COR-L47 (cell line): ENCODE results near the gene MRFAP1.

Source experiments
- DNase-seq: peaks from one replicate; lab custom pipeline; 2025; lab: John Stamatoyannopoulos, UW

The MRFAP1 gene

GRCh38 chr4:6640292-6641163 is at the start of gene MRFAP1:
MRFAP1 (plus strand) TSS chr4:6640685; CDS start chr4:6640863, 178 bp downstream.
- DNase-seq = peak; percentile 95

GRCh38 chr4:6591313-6591712 is 49.2 kb upstream of the MRFAP1 start:
- DNase-seq = peak; percentile 24

GRCh38 chr4:6591781-6592180 is 48.7 kb upstream of the MRFAP1 start:
- DNase-seq = no peak

- DNase-seq = no peak
Measured at GRCh38 chr4:6592804-6593563, 47.5 kb upstream of the MRFAP1 start.

DNA sequence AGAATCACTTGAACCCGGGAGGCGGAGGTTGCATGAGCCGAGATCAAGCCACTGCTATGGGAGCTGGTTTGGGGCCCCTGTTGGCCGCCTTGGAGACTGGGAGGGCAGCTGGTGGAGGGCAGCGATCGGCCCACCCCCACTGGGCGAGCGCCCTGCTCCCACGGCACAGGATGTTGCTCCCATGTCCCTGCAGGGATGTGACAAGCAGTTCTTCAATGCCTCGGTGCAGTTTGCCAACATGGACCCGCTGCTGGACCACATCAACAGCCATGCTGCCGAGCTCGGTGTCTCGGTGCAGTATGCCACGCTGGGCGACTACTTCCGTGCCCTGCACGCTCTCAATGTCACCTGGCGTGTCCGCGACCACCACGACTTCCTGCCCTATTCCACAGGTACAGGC is 46.1 kb upstream of the MRFAP1 start:
- no peak for DNase-seq

- no peak for DNase-seq
Measured at GRCh38 chr4:6594826-6595355, 45.6 kb upstream of the MRFAP1 start.

GRCh38 chr4:6595897-6596537 is 44.5 kb upstream of the MRFAP1 start:
- no peak for DNase-seq

DNA sequence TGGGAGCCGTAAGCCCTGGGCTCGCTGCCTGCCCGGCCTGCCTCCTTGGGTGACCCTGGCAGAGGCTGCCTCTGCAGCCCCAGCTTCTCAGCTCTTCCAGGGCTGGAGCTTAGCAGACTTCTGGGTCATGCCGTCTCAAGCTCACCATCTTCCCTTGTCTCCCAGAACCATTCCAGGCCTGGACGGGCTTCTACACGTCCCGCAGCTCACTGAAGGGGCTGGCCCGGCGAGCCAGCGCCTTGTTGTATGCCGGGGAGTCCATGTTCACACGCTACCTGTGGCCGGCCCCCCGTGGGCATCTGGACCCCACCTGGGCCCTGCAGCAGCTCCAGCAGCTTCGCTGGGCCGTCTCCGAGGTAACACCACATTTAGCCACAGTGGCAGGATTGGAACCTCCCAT is 43.5 kb upstream of the MRFAP1 start:
- DNase-seq = no peak

DNA sequence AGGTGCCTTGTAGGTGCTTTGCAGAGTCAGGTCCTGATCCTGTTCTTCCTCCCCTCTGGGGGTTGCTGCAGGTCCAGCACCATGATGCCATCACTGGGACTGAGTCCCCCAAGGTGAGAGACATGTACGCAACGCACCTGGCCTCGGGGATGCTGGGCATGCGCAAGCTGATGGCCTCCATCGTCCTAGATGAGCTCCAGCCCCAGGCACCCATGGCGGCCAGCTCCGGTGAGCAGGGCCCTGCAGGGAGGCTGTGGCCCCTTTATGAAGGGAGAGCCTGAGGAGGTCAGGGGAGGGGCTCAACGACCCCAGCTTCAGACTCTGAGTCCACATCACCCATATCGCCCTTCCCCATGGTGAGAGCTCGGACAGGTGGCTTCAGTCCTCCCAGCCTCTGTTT is 42.4 kb upstream of the MRFAP1 start:
- DNase-seq = no peak

DNA sequence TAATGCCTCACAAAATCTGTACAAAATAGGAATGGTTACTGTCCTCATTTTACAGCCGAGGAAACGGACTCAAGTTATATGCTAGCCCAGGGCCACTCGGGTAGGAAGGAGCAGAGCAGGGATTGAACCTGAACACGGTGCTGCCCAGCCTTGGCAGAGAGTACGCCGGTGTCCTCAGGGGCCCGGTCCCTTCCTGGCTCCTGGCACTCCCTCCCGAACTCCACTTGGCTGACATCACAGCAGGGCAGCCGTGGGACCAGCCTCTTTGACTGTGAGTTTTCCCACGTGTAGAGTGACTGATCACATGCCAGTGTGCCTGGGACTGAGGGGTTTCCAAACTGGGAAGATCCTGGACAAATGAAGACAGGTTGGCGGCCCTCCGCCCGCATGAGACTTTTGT is 41.8 kb upstream of the MRFAP1 start:
- DNase-seq = no peak

DNA sequence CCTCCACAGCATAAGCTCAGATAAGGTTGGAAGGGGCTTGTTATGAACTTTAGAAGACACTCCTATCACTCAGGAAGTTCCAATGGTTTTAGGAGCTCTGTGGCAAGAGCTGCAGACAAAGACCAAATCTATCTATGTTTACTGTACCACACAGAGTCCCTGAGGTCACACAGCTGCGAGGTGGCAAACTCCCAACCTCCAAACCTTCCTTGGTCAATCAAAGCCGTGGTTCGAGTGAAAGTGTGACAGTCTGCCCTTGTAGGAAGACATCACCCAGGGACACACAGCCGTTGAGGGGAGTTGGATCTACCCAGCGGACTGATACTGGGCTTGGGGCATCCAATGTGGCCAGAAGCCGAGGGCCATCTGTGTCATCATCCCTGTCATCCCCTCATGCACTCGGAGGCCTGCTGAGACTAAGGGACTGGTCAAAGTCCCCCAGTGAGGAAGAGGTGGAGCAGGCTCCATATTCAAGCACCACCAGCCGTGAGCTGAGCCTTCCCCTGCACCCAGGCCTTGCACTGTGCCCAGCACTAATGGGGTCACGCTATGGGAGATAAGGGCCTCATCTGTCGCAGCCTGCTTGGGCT is 38.7 kb upstream of the MRFAP1 start:
- no peak for DNase-seq

DNA sequence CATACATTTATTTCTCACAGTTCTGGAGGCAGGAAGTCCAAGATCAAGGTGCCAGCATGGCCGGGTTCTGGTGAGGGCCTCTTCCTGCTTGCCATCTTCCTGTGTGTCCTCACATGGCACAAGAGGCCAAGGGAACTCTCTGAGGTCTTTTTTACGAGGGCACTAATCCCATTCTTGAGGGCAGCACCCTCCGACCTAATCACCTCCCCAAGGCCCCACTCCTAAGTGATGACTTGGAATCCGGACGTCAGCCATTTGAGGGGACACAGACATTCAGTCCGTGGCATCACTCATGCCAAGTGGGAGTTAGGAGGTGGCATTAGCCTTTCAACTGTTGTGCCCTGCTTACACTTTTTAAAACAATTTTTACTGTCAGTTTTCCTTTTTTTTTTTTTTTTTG is 38.2 kb upstream of the MRFAP1 start:
- no peak for DNase-seq

GRCh38 chr4:6603128-6603527 is 37.4 kb upstream of the MRFAP1 start:
- DNase-seq = no peak

DNA sequence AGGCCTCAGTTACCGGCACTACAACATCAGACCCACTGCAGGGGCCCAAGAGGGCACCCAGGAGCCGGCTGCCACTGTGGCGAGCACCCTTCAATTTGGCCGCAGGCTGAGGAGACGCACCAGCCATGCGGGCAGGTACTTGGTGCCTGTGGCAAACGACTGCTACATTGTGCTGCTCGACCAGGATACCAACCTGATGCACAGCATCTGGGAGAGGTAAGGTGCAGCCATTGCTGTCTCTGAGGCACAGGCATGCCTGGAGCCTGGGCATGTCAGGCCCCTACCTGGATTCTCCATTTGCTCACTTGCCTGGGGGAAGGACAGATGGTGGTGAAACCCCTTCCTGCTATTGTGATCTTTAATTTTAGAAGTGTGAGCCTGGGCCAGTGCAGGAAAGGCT is 35.4 kb upstream of the MRFAP1 start:
- DNase-seq = no peak

DNA sequence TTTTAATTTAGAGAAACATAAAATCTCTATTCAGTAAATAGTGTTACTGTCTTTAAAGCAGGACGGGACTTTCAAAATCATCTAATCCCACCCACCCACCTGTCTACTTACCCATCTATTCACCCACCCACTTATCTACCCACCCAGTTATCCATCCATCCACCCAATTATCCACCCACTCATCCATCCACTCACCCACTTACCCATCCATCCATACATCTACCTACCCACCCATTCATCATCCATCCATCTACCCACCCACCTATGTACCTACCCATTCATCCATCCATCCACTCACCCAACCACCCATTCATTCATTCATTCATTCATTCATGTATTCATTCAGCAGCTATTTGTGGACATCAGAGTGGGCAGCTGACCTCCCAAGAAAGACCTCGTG is 34.9 kb upstream of the MRFAP1 start:
- DNase-seq = no peak

DNA sequence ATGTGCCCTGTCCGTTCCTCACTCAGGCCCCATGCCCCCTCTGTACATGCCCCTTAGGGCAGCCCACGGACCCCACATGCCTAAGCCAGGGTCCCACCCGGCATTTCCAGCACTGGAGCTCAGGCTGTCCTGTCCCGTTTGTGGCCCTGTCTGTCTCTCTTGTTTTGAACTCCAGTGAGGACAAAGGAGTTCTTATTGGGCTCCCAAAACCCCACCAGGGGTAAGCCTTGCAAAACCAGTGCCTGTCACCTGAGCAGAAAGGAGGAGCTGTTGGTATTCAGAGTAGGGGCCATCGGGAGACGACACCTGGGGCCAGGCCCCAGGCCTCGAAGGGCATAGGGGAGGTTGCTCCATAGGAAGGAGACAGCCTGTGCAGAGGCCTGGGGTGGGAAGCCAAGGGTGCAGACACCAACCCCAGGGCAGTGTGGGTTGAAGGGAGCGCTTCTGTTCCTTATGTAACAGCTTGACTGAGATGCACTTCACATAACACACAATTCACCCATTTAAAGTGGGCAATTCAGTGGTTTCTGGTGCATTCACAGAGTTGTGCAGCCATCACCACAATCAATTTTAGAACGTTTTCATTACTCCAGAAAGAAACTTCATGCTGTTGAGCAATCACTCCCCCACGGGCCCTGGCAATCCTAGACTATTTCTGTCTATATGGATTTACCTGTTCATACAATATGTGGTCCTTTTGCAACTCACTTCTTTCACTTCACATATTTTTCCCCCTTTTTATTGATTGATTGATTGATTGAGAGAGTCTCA is 33.8 kb upstream of the MRFAP1 start:
- DNase-seq = no peak

GRCh38 chr4:6607368-6608055 is 33.0 kb upstream of the MRFAP1 start:
- DNase-seq = no peak

GRCh38 chr4:6608758-6609414 is 31.6 kb upstream of the MRFAP1 start:
- no peak for DNase-seq

DNA sequence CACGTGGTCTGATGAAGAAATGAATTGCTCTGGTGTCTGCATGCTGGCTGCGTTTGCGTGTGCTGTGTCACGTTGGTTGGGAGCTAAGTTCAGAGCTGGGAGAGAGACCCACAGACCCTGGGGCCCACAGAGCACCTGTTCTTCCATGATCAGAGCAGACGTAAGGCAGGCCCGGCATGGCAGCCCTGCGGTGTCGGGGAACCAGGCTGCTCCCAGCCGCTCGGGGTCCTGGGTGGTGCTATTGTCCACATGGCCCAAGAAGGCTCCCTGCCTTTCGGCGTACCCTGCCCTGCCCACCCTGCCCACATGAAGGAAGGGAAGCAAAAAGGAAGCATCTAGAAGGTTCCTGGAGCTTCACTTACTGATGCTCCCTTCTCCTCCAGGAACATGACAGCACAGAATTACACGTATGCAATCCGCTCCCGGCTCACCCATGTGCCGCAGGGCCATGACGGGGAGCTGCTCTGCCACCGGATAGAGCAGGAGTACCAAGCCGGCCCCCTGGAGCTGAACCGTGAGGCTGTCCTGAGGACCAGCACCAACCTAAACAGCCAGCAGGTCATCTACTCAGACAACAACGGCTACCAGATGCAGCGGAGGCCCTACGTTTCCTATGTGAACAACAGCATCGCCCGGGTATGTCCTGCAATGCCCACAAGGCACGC is 30.9 kb upstream of the MRFAP1 start:
- DNase-seq = no peak
